ENCODE measurements around the gene CAMK1D. TPM values are rescaled to one million over a fixed set of nuclear protein-coding genes. Genes with fewer than 3 reads are reported as not detected.
A peak's percentile ranks its signal among the peaks of the same experiment; 100 is the strongest.

The CAMK1D gene
- total RNA-seq, 1 donor: 11.2 TPM

DNA sequence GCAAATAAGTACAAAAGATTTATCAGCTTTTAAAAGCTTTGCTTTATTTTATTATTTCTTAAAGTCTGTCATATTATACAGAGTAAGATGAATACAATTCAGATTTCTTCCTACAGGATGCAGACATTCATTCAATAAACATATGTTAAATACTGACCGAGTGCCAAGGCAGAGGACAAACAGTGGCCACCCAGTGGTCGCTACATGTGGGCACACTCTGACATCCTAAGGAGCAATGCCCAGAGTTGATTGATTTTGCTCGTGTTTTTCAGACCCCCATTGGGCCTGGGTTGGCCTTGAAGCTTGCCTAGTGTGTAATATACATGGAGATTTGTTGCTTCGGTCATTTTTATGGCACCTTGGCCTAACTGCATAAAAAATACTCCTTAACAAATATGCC, 451.0 kb downstream of the CAMK1D start:
- Histone ChIP-seq H3K9me3 (ENCODE audit: low read depth, low read length) (no peaks in the 10 kb centered on the region), H3K4me2 (ENCODE audit: insufficient read depth, low read length) (no peak overlapping the region), H3K4me1 (ENCODE audit: insufficient read depth, low read length) (no peaks in the 10 kb centered on the region), H2AFZ (ENCODE audit: low read length) (no peak overlapping the region), H3K27me3 (ENCODE audit: insufficient read depth, low read length) (no peaks in the 10 kb centered on the region), H3K27ac (ENCODE audit: low read depth, low read length) (no peak overlapping the region), H4K20me1 (ENCODE audit: insufficient read depth, low read length) (no peaks in the 10 kb centered on the region), H3K36me3 (ENCODE audit: insufficient read depth, low read length) (no peaks in the 10 kb centered on the region), H3K4me3 (ENCODE audit: insufficient read depth, low read length) (no peak overlapping the region), H3K79me2 (ENCODE audit: insufficient read depth, low read length) (no peaks in the 10 kb centered on the region)
- no peak for DNase-seq (ENCODE audit: insufficient read length, low spot score, missing footprints)
- TF ChIP-seq, protein P1, sequence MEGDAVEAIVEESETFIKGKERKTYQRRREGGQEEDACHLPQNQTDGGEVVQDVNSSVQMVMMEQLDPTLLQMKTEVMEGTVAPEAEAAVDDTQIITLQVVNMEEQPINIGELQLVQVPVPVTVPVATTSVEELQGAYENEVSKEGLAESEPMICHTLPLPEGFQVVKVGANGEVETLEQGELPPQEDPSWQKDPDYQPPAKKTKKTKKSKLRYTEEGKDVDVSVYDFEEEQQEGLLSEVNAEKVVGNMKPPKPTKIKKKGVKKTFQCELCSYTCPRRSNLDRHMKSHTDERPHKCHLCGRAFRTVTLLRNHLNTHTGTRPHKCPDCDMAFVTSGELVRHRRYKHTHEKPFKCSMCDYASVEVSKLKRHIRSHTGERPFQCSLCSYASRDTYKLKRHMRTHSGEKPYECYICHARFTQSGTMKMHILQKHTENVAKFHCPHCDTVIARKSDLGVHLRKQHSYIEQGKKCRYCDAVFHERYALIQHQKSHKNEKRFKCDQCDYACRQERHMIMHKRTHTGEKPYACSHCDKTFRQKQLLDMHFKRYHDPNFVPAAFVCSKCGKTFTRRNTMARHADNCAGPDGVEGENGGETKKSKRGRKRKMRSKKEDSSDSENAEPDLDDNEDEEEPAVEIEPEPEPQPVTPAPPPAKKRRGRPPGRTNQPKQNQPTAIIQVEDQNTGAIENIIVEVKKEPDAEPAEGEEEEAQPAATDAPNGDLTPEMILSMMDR (IDR thresholded peaks at IDR 0.05; ENCODE audit: extremely low read depth, low read depth, low read length): peak; percentile 25

- no peak overlapping the region for H3K27ac ChIP-seq (ENCODE audit: low read depth, low read length)
- no peaks in the 10 kb centered on the region for H3K27me3 ChIP-seq (ENCODE audit: insufficient read depth, low read length)
- H3K4me3 ChIP-seq (ENCODE audit: insufficient read depth, low read length): no peak overlapping the region
- no peak overlapping the region for H3K4me2 ChIP-seq (ENCODE audit: insufficient read depth, low read length)
- no peaks in the 10 kb centered on the region for H3K36me3 ChIP-seq (ENCODE audit: insufficient read depth, low read length)
- DNase-seq (ENCODE audit: insufficient read length, low spot score, missing footprints): no peak
- H3K4me1 ChIP-seq (ENCODE audit: insufficient read depth, low read length): no peaks in the 10 kb centered on the region
- H3K79me2 ChIP-seq (ENCODE audit: insufficient read depth, low read length): no peaks in the 10 kb centered on the region
- H4K20me1 ChIP-seq (ENCODE audit: insufficient read depth, low read length): no peaks in the 10 kb centered on the region
- no peaks in the 10 kb centered on the region for H3K9me3 ChIP-seq (ENCODE audit: low read depth, low read length)
- TF ChIP-seq, protein P1 (IDR thresholded peaks at IDR 0.05; ENCODE audit: extremely low read depth, low read depth, low read length): no peak
- H2AFZ ChIP-seq (ENCODE audit: low read length): no peak overlapping the region
Observed at GRCh38 chr10:12801214-12802087, 452.1 kb downstream of the CAMK1D start.

DNA sequence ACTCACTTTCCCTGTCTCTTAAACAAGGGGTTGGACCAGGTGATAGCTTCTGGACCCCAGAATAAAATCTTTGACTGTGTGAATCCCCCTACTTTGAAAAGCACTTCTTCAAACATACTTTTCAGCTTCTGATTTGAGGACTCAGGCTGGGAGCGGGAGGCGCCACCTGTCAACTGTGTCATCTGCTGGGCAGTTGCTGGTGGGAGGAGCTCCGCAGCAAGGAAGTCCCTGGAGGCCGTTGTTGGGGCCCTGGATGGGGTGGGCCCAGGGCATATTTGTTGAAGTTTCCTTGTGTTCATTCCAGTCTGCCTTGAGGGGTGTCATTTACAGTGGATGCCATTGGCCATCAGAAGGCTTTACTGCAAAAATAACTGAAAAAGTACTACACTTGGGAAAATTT, 454.4 kb downstream of the CAMK1D start:
- Histone ChIP-seq H2AFZ (ENCODE audit: low read length) (no peak overlapping the region), H3K27me3 (ENCODE audit: insufficient read depth, low read length) (no peaks in the 10 kb centered on the region), H3K4me1 (ENCODE audit: insufficient read depth, low read length) (no peaks in the 10 kb centered on the region), H3K4me2 (ENCODE audit: insufficient read depth, low read length) (no peak overlapping the region), H4K20me1 (ENCODE audit: insufficient read depth, low read length) (no peaks in the 10 kb centered on the region), H3K4me3 (ENCODE audit: insufficient read depth, low read length) (no peak overlapping the region), H3K79me2 (ENCODE audit: insufficient read depth, low read length) (no peaks in the 10 kb centered on the region), H3K36me3 (ENCODE audit: insufficient read depth, low read length) (no peaks in the 10 kb centered on the region), H3K27ac (ENCODE audit: low read depth, low read length) (no peak overlapping the region), H3K9me3 (ENCODE audit: low read depth, low read length) (no peaks in the 10 kb centered on the region)
- no peak for DNase-seq (ENCODE audit: insufficient read length, low spot score, missing footprints)
- TF ChIP-seq, protein P1 (IDR thresholded peaks at IDR 0.05; ENCODE audit: extremely low read depth, low read depth, low read length): no peak

GRCh38 chr10:12806228-12807095, 457.1 kb downstream of the CAMK1D start:
- no peak overlapping the region for H3K4me3 ChIP-seq (ENCODE audit: insufficient read depth, low read length)
- no peaks in the 10 kb centered on the region for H4K20me1 ChIP-seq (ENCODE audit: insufficient read depth, low read length)
- no peak overlapping the region for H3K4me2 ChIP-seq (ENCODE audit: insufficient read depth, low read length)
- no peak overlapping the region for H2AFZ ChIP-seq (ENCODE audit: low read length)
- no peaks in the 10 kb centered on the region for H3K9me3 ChIP-seq (ENCODE audit: low read depth, low read length)
- DNase-seq (ENCODE audit: insufficient read length, low spot score, missing footprints): no peak
- H3K27me3 ChIP-seq (ENCODE audit: insufficient read depth, low read length): peaks cover 4% of the 10 kb centered on the region
- H3K79me2 ChIP-seq (ENCODE audit: insufficient read depth, low read length): no peaks in the 10 kb centered on the region
- TF ChIP-seq, protein P1 (IDR thresholded peaks at IDR 0.05; ENCODE audit: extremely low read depth, low read depth, low read length): no peak
- no peaks in the 10 kb centered on the region for H3K4me1 ChIP-seq (ENCODE audit: insufficient read depth, low read length)
- no peaks in the 10 kb centered on the region for H3K36me3 ChIP-seq (ENCODE audit: insufficient read depth, low read length)
- no peak overlapping the region for H3K27ac ChIP-seq (ENCODE audit: low read depth, low read length)

Data from osteoblast (primary cell).